Measurements from ENCODE around the gene BMI1.

Gene BMI1

GRCh38 chr10:22368402-22368801 is 47.5 kb downstream of the BMI1 start:
- DNase-seq (ENCODE audit: low spot score), result no peak

- DNase-seq (ENCODE audit: low spot score), result no peak
These were observed 48.1 kb downstream of the BMI1 start for GRCh38 chr10:22368981-22369380.

- no peak for DNase-seq (ENCODE audit: low spot score)
These were observed 48.7 kb downstream of the BMI1 start for GRCh38 chr10:22369434-22370072.

- DNase-seq (ENCODE audit: low spot score), result no peak
These were observed 49.4 kb downstream of the BMI1 start for GRCh38 chr10:22370320-22370719.

GRCh38 chr10:22372298-22372697 is 51.4 kb downstream of the BMI1 start:
- no peak for DNase-seq (ENCODE audit: low spot score)

- no peak for DNase-seq (ENCODE audit: low spot score)
These were observed 52.0 kb downstream of the BMI1 start for GRCh38 chr10:22372917-22373316.

- no peak for DNase-seq (ENCODE audit: low spot score)
These were observed 53.7 kb downstream of the BMI1 start for GRCh38 chr10:22374489-22375126.

- no peak for DNase-seq (ENCODE audit: low spot score)
These were observed 58.2 kb downstream of the BMI1 start for GRCh38 chr10:22379059-22379458.
